Activated B cell treated with CpG ODN at 0.5 μM for 24 hours (primary cell): ENCODE results near the gene PPP1R14D. TPM values are rescaled to one million over a fixed set of nuclear protein-coding genes. Genes with fewer than 3 reads are reported as not detected.

Source experiments
- ATAC-seq: fragments of 200-7000 bp; cut with Tn5 transposase; one replicate; pipeline ENCODE4 v1.10.0; 2021; ENCODE audit warnings: low read depth, mild to moderate bottlenecking, moderate library complexity
- CTCF ChIA-PET: fragments of 350-600 bp; sonication (Branson Sonifier 250); formaldehyde crosslinking; loops from one replicate; lab custom pipeline; 2021; ENCODE audit warnings: antibody characterized with exemption; lab: Charles Lee
- POLR2A ChIA-PET: fragments of 350-600 bp; sonication (Branson Sonifier 250); formaldehyde crosslinking; loops from one replicate; lab custom pipeline; 2021; ENCODE audit warnings: antibody characterized with exemption; lab: Charles Lee
- DNase-seq: peaks from one replicate; pipeline ENCODE4 v3.0.0; 2022
- H3K27ac Mint-ChIP-seq: one replicate; pipeline ENCODE4 v1.8.0; 2020; ENCODE audit warnings: mixed read lengths
- H3K27me3 Mint-ChIP-seq: one replicate; pipeline ENCODE4 v1.8.0; 2021; ENCODE audit warnings: mixed read lengths
- H3K36me3 Mint-ChIP-seq: one replicate; pipeline ENCODE4 v1.8.0; 2021; ENCODE audit warnings: low read depth, mixed read lengths
- H3K4me1 Mint-ChIP-seq: one replicate; pipeline ENCODE4 v1.8.0; 2021; ENCODE audit warnings: mixed read lengths
- H3K4me3 Mint-ChIP-seq: one replicate; pipeline ENCODE4 v1.8.0; 2020; ENCODE audit warnings: mild to moderate bottlenecking, mixed read lengths
- H3K9me3 Mint-ChIP-seq: one replicate; pipeline ENCODE4 v1.8.0; 2020; ENCODE audit warnings: mixed read lengths
- CTCF ChIP-seq: fragments of 200-600 bp; IDR thresholded peaks from one replicate; pipeline ENCODE4 v1.8.0; 2022; ENCODE audit warnings: antibody characterized with exemption, mild to moderate bottlenecking
- intact Hi-C: fragments of 100-400 bp; cut with micrococcal nuclease; formaldehyde crosslinking; loops from one replicate; pipeline ENCODE4 v1.15.1; 2024
- total RNA-seq: library from RNA; stranded (reverse); gene quantifications from 2 replicates; pipeline ENCODE4 v1.2.3, GENCODE V29; 2022

The PPP1R14D gene
- total RNA-seq, 1 donor from 2014 or later = 0.31 TPM

- Mint-ChIP-seq H3K9me3 (no peaks in the 10 kb centered on the region), H3K27me3 (no peaks in the 10 kb centered on the region), H3K36me3 (peaks cover 4% of the 10 kb centered on the region), H3K4me3 (peak overlapping the region; percentile 41), H3K4me1 (peaks cover 39% of the 10 kb centered on the region), H3K27ac (peak overlapping the region; percentile 64)
- no peak for DNase-seq
- intact Hi-C loops = loop anchor here (5.0 kb wide), 1 partner anchor 107 kb away; the partner anchor contains the start of gene CHAC1
- ChIA-PET CTCF (interaction anchor here (1.2 to 1.7 kb wide), 3 partner anchors 13 to 49 kb away, joined by 4 to 7 read pairs (median 4); partner anchors contain the start of gene VPS18), POLR2A (interaction anchor here (2.1 kb wide), 1 partner anchor 13 kb away, joined by 7 read pairs; no protein-coding TSS in a partner anchor)
- no peak for TF ChIP-seq CTCF
- no peak for ATAC-seq
Observed at GRCh38 chr15:40845511-40846284, 17.2 kb upstream of the PPP1R14D start.

- ChIA-PET CTCF (interaction anchor here (1.2 to 2.1 kb wide), 3 partner anchors 13 to 49 kb away, joined by 4 to 21 read pairs (median 4); partner anchors contain the start of gene VPS18), POLR2A (interaction anchor here (2.1 kb wide), 1 partner anchor 13 kb away, joined by 7 read pairs; no protein-coding TSS in a partner anchor)
- no peaks in the 10 kb centered on the region for H3K27me3 Mint-ChIP-seq
- DNase-seq (no peak), ATAC-seq (no peak)
- no peaks in the 10 kb centered on the region for H3K36me3 Mint-ChIP-seq
- peaks cover 39% of the 10 kb centered on the region for H3K4me1 Mint-ChIP-seq
- intact Hi-C loops = loop anchor here (5.0 kb wide), 1 partner anchor 107 kb away; the partner anchor contains the start of gene CHAC1
- no peak for TF ChIP-seq CTCF
- H3K4me3 Mint-ChIP-seq = peak overlapping the region; percentile 82
- peak overlapping the region; percentile 55 for H3K27ac Mint-ChIP-seq
- no peaks in the 10 kb centered on the region for H3K9me3 Mint-ChIP-seq
Observed at GRCh38 chr15:40845036-40845435, 16.5 kb upstream of the PPP1R14D start.

- H3K36me3 Mint-ChIP-seq = no peaks in the 10 kb centered on the region
- intact Hi-C loops = loop anchor here (1.0 to 5.0 kb wide), 2 partner anchors 37 to 108 kb away; partner anchors contain the start of genes CHAC1, DNAJC17 and ZFYVE19
Observed at GRCh38 chr15:40844696-40845030, 16.2 kb upstream of the PPP1R14D start.

GRCh38 chr15:40843885-40844695 lies 15.6 kb upstream of the PPP1R14D start, which contains the start of gene SPINT1:
Gene SPINT1, plus strand, starts transcription at chr15:40844048. Its CDS starts 507 bp downstream, at chr15:40844555.
- peak within 1 kb of the TSS; percentile 55 for H3K27ac Mint-ChIP-seq

More at GRCh38 chr15:40844696-40845030, 16.2 kb upstream of the PPP1R14D start:
- Mint-ChIP-seq H3K4me1 (peaks cover 39% of the 10 kb centered on the region), H3K9me3 (no peaks in the 10 kb centered on the region), H3K27me3 (no peaks in the 10 kb centered on the region), H3K4me3 (peak overlapping the region; percentile 82), H3K27ac (peak overlapping the region; percentile 55)
- CTCF ChIA-PET = interaction anchor here (1.2 to 2.1 kb wide), 3 partner anchors 14 to 50 kb away, joined by 4 to 21 read pairs (median 4); partner anchors contain the start of gene VPS18
- no peak for DNase-seq
- POLR2A ChIA-PET = interaction anchor here (1.0 to 2.1 kb wide), 2 partner anchors 14 to 50 kb away, joined by 3 to 7 read pairs; partner anchors contain the start of gene VPS18
- ATAC-seq = peak; percentile 40
- TF ChIP-seq CTCF = no peak

More at GRCh38 chr15:40843885-40844695, 15.6 kb upstream of the PPP1R14D start, which contains the start of gene SPINT1:
- peaks cover 39% of the 10 kb centered on the region for H3K4me1 Mint-ChIP-seq
- H3K36me3 Mint-ChIP-seq = no peaks in the 10 kb centered on the region
- intact Hi-C loops = loop anchor here (1.0 kb wide), 1 partner anchor 37 kb away; the partner anchor contains the start of genes DNAJC17 and ZFYVE19
- ChIA-PET POLR2A (interaction anchor here (1.0 to 2.1 kb wide), 3 partner anchors 14 to 51 kb away, joined by 3 to 7 read pairs (median 3); partner anchors contain the start of gene VPS18), CTCF (interaction anchor here (1.1 to 2.1 kb wide), 4 partner anchors 14 to 121 kb away, joined by 3 to 21 read pairs (median 4); partner anchors contain the start of gene VPS18)
- no peaks in the 10 kb centered on the region for H3K27me3 Mint-ChIP-seq
- TF ChIP-seq CTCF = no peak
- peak; percentile 49 for DNase-seq
- ATAC-seq = peak; percentile 69
- H3K4me3 Mint-ChIP-seq = peak within 1 kb of the TSS; percentile 82
- no peaks in the 10 kb centered on the region for H3K9me3 Mint-ChIP-seq
